ENCODE results near the gene CENPS. TPM values are rescaled to one million over a fixed set of nuclear protein-coding genes. Genes with fewer than 3 reads are reported as not detected.

Gene CENPS
- total and polyA plus RNA-seq, 8 donors, result 1.8 to 29.5 (median 10.0) TPM; not detected in 2

- WGBS, 5 donors, result 65 to 81% (median 74%) methylated on average over 10 to 12 of the region's 12 CpGs
- TF ChIP-seq CTCF (IDR thresholded peaks at IDR 0.05), result no peak
- no peak for TF ChIP-seq EP300 (IDR thresholded peaks at IDR 0.05)
- no peak for TF ChIP-seq POLR2AphosphoS5 (IDR thresholded peaks at IDR 0.05)
- no peak for TF ChIP-seq POLR2A (IDR thresholded peaks at IDR 0.05)
- Histone ChIP-seq H3K36me3 (peaks cover 0 to 8% (median 4%) of the 10 kb centered on the region in 4 donors), H3K4me3 (no peak overlapping the region), H3K27me3 (no peaks in the 10 kb centered on the region), H3K4me1 (peaks cover 12 to 28% (median 26%) of the 10 kb centered on the region in 4 donors), H3K27ac (no peak overlapping the region), H3K9me3 (peaks cover 0 to 5% (median 0%) of the 10 kb centered on the region in 4 donors)
- no peak for DNase-seq
- intact Hi-C loops (cut with DNase I; ENCODE audit: low total_unique reads), result loop anchor here (10.0 kb wide), 1 partner anchor 56 kb away; the partner anchor contains the start of gene CENPS
Observed at GRCh38 chr1:10490286-10490970, 60.2 kb downstream of the CENPS start.

Other genes starting within 250 kb of the CENPS start
- 10 to 100 TPM; 25.8 to 82.2 (median 37.9) TPM for gene KIF1B, start 219.9 kb upstream of the CENPS start, total RNA-seq
- gene KIF1B, start 219.9 kb upstream of the CENPS start, polyA plus RNA-seq, result 1 to 10 TPM; 4.0 to 5.7 (median 4.3) TPM
- 100 to 1,000 TPM in 1 of 5 donors, 10 to 100 TPM in 4; 25.4 to 227 (median 44.4) TPM for gene PGD, start 31.4 kb upstream of the CENPS start, total RNA-seq
- 100 to 1,000 TPM in 1 of 3 donors, 10 to 100 TPM in 2; 69.5 to 127 (median 93.8) TPM for gene PGD, start 31.4 kb upstream of the CENPS start, polyA plus RNA-seq
- gene CORT, start 19.6 kb downstream of the CENPS start, total RNA-seq, result 1 to 10 TPM in 3 of 5 donors, not detected in 2; 1.5 to 4.0 (median 2.0) TPM
- gene CORT, start 19.6 kb downstream of the CENPS start, polyA plus RNA-seq, result under 1 TPM in 1 of 3 donors, not detected in 2; 0.40 TPM
- 10 to 100 TPM; 10.7 to 22.2 (median 13.0) TPM for gene DFFA, start 42.1 kb downstream of the CENPS start, total RNA-seq
- 10 to 100 TPM; 12.7 to 16.6 (median 13.0) TPM for gene DFFA, start 42.1 kb downstream of the CENPS start, polyA plus RNA-seq
- 10 to 100 TPM; 12.5 to 26.3 (median 14.7) TPM for gene PEX14, start 44.5 kb downstream of the CENPS start, total RNA-seq
- 10 to 100 TPM in 1 of 3 donors, 1 to 10 TPM in 2; 8.2 to 11.2 (median 9.3) TPM for gene PEX14, start 44.5 kb downstream of the CENPS start, polyA plus RNA-seq